GM19238 (cell line): ENCODE results near the gene RNPC3.
"Not testable (repeated sequence)": the region's sequence is repeated elsewhere in the genome, so short reads cannot be mapped to it uniquely, and the experiment has no call there.

Source experiments
- DNase-seq: peaks from one replicate; pipeline ENCODE4 v3.0.0; 2011; ENCODE audit warnings: low spot score; ENCODE audit not compliant: insufficient read length

RNPC3 gene

DNA sequence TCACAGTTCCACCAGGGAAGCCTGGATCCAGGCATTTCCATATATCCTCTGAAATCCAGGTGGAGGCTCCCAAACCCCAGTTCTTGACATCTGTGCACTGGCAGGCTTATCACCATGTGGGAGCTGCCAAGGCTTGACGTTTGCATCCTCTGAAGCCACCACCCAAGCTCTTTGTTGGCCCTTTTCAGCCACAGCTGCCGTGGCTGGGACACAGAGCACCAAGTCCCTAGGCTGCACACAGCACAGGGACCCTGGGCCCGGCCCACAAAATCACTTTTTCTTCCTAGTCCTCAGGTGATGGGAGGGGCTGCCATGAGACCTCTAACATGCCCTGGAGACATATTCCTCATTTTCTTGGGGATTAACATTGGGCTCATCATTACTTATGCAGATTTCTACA is 22.3 kb downstream of the RNPC3 start:
- no peak for DNase-seq

DNA sequence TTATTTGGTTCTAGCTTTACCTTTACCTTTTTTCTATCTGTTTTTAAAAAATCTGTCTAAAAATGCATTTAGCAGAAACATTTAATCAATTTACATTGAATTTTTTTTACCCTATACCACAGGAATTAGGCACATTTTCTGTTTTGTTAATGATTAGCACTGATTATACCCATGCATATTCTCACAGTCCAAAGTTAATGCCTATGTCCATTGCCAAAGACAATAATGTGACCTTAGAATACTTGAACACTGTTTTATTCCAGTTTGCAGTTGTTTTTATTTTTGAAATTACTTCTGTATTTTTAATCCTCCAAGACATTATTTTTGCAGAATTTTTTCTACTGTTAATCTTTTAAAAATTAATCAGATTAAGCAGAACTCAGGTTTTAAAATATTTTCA is 34.9 kb downstream of the RNPC3 start:
- no peak for DNase-seq

DNA sequence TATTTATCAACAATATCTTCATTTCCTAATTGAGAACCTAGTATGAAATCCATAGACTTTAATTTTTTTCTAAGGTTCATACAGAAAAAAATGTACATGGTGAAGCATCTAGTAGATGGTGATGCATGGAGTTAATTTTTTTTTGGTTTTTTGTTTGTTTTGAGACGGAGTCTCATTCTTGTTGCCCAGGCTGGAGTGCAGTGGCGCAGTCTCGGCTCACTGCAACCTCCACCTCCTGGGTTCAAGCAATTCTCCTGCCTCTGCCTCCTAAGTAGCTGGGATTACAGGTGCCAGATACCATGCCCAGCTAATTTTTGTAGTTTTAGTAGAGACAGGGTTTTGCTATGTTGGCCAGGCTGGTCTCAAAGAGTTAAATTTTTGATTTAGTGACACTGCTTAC is 35.6 kb downstream of the RNPC3 start:
- DNase-seq: not testable (repeated sequence)

DNA sequence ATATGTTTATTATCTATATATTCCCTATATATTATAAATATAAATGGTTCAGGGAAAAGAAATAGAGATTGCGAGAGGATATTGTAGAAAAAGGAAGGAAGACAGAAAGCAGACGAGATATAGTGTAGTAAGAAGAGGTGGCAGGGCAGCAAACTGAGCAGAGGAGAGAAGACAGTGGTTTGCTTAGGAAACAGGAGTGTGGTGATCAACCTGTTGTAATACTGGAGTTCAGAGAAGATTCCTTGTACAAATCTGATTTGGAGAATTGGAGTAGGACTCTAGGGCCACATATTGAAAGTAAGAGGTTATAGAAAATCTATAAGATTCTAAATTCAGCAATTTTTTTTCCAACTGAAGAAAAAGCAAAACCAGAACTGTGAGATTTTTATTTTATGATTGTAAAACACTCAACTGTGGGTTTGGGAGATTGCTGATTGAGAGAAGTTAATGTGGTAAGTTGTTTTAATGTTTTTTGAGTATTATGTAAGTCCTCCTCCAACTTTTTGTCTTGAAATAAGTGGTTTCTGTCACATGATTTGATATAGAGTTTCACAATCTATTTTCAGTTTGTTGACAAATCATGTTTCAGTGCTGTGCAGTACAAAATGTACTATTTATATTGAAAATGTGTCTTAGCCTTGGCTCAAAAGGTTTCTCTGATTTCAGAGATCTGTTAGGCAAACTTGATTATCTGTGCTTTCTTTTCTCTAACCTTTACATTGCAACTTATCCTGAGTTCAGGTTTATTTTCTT is 36.3 kb downstream of the RNPC3 start:
- DNase-seq: no peak

DNA sequence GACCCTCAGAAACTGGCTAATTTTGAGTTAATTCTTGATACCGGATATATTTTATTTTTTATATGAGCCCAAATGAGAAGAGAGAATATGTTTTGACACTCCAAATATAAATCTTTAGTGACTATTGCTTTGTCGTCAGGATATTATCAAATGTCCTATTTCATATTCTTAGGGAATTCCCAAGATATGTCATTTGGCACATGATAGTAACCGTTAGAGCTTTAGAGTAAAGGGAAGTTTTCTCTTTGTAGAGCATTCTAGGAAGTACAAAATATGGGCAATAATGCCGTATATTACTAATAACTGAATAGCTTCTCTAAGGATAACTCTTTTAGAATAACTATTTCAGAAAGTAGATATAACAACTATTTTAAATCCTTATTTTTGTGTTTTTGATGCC is 37.6 kb downstream of the RNPC3 start:
- DNase-seq: no peak

DNA sequence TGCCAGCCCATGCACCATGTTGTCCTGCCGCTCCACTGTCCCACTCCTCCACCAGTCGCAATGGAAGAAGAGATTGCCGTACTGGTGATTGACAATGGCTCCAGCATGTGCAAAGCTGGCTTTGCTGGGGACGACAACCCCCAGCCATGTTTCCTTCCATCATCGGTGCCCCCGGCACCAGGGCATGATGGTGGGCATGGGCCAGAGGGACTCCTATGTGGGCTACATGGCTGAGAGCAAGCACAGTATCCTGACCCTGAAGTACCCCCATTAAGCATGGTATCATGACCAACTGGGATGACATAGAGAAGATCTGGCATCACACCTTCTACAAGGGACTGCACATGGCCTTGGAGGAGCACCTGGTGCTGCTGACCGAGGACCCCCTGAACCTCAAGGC is 44.0 kb downstream of the RNPC3 start:
- no peak for DNase-seq

DNA sequence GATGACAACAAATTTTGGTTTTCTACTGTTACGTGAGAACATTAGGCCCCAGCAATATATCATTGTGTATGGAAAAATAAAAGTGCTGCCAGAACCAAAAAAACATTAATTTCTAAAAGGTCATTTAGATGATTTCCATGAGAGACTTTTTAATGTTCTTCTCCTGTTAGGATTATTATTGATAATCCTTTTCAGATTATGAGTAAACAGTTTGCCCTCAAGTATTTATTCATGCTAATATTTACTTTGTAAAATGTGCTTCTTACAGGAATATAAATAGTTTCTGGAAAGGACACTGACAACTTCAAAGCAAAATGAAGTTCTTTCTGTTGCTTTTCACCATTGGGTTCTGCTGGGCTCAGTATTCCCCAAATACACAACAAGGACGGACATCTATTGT is 45.8 kb downstream of the RNPC3 start, which contains the start of gene AMY2B:
TSS of gene AMY2B (plus strand) at position 301 of the 400 bp plus-strand sequence. CDS start at position 315, 14 bp downstream.
- DNase-seq: not testable (repeated sequence)

DNA sequence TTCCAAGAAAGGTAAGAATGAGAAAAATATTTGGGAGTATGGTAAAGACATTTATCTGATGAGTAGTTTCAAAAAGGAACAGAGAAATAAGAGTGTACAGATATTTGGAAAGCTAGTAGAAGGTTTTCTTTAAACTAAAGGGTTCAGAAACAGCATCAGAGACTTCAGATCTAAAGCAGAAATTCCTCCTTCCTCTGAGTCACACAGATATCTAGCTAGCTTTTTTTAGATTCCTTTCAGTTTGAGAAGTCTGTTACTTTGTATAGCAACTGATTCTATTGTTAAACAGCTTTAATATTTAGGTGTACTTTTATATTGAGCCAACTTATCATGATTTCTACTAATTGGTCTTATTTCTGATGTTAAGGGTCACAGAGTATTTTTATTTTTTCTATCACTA is 50.6 kb downstream of the RNPC3 start:
- no peak for DNase-seq

DNA sequence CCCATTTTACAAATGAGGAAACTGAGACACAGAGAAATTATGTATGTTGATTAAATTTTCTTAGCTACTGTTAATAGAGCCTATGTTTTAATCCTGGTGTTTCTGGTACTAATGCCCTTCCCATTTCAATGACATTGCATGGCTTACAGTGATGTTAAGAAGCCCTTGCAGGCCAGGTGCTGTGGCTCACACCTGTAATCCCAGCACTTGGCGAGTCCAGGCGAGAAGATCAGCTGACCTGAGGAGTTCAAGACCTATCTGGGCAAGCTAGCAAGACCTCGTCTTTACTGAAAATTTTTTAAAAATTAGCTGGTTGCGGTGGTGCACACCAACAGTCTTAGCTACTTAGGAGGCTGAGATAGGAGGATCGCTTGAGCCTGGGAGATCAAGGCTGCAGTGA is 51.3 kb downstream of the RNPC3 start:
- not testable (repeated sequence) for DNase-seq

DNA sequence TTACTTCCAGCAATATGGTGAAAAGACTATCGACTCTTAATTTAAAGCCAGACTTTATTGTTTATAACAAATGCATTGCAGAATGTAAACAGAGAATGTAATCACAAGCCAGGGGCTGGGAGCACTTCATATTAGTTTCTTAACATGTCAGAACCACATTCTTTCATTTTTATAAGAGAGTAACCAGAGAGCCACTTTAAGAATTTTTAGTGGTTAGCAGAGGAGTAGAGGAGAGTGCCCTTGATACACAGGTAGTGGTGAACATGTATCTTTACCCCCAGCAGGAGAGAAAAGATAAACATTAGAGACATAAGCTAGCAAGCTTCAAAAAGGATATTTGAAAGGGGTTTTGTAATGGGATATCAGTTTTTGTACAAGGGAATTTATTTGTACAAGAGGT is 57.0 kb downstream of the RNPC3 start:
- DNase-seq: no peak

DNA sequence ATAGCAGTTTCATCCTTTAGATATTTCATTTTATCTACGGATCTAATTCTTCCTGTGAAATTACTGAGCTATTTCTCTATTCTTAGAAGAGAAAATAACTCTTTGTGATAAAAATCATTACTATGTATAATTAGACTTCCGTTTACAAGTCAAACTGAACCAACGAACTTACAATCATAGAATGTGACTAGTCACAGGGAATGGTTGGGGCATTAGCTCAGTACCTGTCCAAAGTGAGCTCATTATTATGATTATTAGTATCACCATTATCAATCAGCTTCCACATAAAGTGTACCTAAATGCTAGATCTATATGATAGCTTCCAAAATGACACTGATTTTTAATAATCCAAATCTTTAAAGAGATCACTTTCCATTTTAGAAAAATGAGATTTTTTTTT is 58.4 kb downstream of the RNPC3 start:
- no peak for DNase-seq

DNA sequence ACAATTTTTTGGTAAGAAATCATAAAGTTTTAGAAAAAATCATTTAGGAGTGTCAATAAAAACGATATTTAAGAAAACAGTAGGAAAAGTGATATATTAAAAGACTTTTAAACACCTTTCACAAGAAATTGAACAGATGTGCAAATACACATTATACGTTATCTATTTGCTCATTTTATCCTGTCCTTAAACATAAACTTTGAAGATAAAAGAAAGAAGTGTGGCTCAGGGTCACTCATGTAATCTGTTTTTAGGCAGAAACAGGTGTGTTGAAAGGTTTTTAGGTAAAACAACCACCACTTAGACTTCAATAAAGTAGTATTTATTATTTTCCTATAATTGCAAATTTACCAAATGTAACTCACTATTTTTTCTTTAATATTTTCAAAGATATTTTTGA is 59.0 kb downstream of the RNPC3 start:
- no peak for DNase-seq

DNA sequence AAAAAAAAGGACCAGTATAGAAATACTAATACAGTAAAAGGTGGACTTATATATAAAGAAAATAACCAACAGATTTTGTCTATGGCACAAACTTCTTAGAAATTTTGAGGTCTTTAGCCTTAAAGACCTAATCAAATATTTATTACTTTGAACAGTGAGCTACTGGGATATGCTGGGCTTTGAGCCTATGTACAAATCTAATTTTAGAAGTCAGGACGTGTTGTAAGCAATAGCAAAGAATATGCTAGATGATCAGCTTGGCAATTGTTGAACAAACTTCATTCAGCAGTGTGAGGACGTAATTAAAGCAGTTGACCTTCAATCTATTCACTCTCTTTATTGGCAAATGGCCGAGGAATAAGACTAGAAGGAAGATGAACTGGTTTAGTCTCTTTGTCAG is 77.2 kb downstream of the RNPC3 start:
- not testable (repeated sequence) for DNase-seq
